H9 (cell line): ENCODE results near the gene CYBA. TPM values are rescaled to one million over a fixed set of nuclear protein-coding genes. Genes with fewer than 3 reads are reported as not detected.
A peak's percentile ranks its signal among the peaks of the same experiment; 100 is the strongest.

Experiments
- DNase-seq: peaks from one replicate; pipeline ENCODE4 v3.0.0-alpha.2; 2017
- H2AFZ ChIP-seq: one replicate; pipeline ENCODE4 v1.6.1; 2013; ENCODE audit warnings: mild to moderate bottlenecking, low read length, control low read depth, moderate library complexity
- H2AK5ac ChIP-seq: 2 replicates; pipeline ENCODE4 v1.6.1; 2013; ENCODE audit warnings: low read length, control low read depth, mixed read lengths; ENCODE audit not compliant: insufficient read length
- H2BK120ac ChIP-seq: one replicate; pipeline ENCODE4 v1.6.1; 2013; ENCODE audit warnings: low read depth, mild to moderate bottlenecking, low read length, control low read depth, inconsistent platforms; ENCODE audit not compliant: poor library complexity, severe bottlenecking
- H2BK12ac ChIP-seq: 2 replicates; pipeline ENCODE4 v1.6.1; 2013; ENCODE audit warnings: low read length, control low read depth, mixed read lengths, low read depth; ENCODE audit not compliant: insufficient read length
- H2BK15ac ChIP-seq: 2 replicates; pipeline ENCODE4 v1.6.1; 2013; ENCODE audit warnings: low read depth, low read length, control low read depth
- H2BK20ac ChIP-seq: one replicate; pipeline ENCODE4 v1.6.1; 2013; ENCODE audit warnings: low read depth, mild to moderate bottlenecking, low read length, control low read depth, inconsistent platforms; ENCODE audit not compliant: poor library complexity, severe bottlenecking
- H2BK5ac ChIP-seq: 2 replicates; pipeline ENCODE4 v1.6.1; 2013; ENCODE audit warnings: low read length, control low read depth, mixed read lengths; ENCODE audit not compliant: insufficient read length
- H3K14ac ChIP-seq: 2 replicates; pipeline ENCODE4 v1.6.1; 2013; ENCODE audit warnings: low read length, control low read depth; ENCODE audit not compliant: insufficient read depth
- H3K18ac ChIP-seq: 2 replicates; pipeline ENCODE4 v1.6.1; 2013; ENCODE audit warnings: low read depth, mild to moderate bottlenecking, mixed read lengths, low read length, control low read depth; ENCODE audit not compliant: insufficient read length
- H3K23ac ChIP-seq: 2 replicates; pipeline ENCODE4 v1.6.1; 2013; ENCODE audit warnings: low read length, control low read depth, mixed read lengths, low read depth; ENCODE audit not compliant: insufficient read length
- H3K23me2 ChIP-seq: 2 replicates; pipeline ENCODE4 v1.6.1; 2013; ENCODE audit warnings: low read depth, mild to moderate bottlenecking, mixed read lengths, low read length, control low read depth; ENCODE audit not compliant: insufficient read length, poor library complexity, severe bottlenecking
- H3K27ac ChIP-seq: 2 replicates; pipeline ENCODE4 v1.5.1; 2013; ENCODE audit warnings: low read length, control low read depth, mixed read lengths, low read depth; ENCODE audit not compliant: insufficient read length
- H3K27me3 ChIP-seq: 2 replicates; pipeline ENCODE4 v1.6.1; 2013; ENCODE audit warnings: low read length, control low read depth, inconsistent platforms; ENCODE audit not compliant: insufficient read depth
- H3K4ac ChIP-seq: 2 replicates; pipeline ENCODE4 v1.6.1; 2013; ENCODE audit warnings: low read depth, mild to moderate bottlenecking, control low read depth, inconsistent platforms, low read length, moderate library complexity
- H3K4me1 ChIP-seq: 2 replicates; pipeline ENCODE4 v1.6.1; 2013; ENCODE audit warnings: low read length, control low read depth, inconsistent platforms; ENCODE audit not compliant: insufficient read depth
- H3K4me2 ChIP-seq: 2 replicates; pipeline ENCODE4 v1.6.1; 2013; ENCODE audit warnings: low read length, control low read depth, mixed read lengths; ENCODE audit not compliant: insufficient read length, insufficient read depth
- H3K56ac ChIP-seq: 2 replicates; pipeline ENCODE4 v1.6.1; 2013; ENCODE audit warnings: low read depth, mild to moderate bottlenecking, mixed read lengths, low read length, control low read depth; ENCODE audit not compliant: insufficient read length
- H3K79me1 ChIP-seq: 2 replicates; pipeline ENCODE4 v1.6.1; 2013; ENCODE audit warnings: low read depth, mild to moderate bottlenecking, moderate library complexity, low read length, control low read depth, inconsistent platforms; ENCODE audit not compliant: insufficient read depth, poor library complexity, severe bottlenecking
- H3K79me2 ChIP-seq: 2 replicates; pipeline ENCODE4 v1.6.1; 2013; ENCODE audit warnings: low read length, control low read depth, inconsistent platforms; ENCODE audit not compliant: insufficient read depth
- H3K9ac ChIP-seq: 2 replicates; pipeline ENCODE4 v1.6.1; 2013; ENCODE audit warnings: low read length, control low read depth, mixed read lengths; ENCODE audit not compliant: insufficient read length; ENCODE audit errors: extremely low read depth
- H3K9me3 ChIP-seq: one replicate; pipeline ENCODE4 v1.6.1; 2013; ENCODE audit warnings: low read depth, low read length, inconsistent platforms; ENCODE audit not compliant: control insufficient read depth
- H3T11ph ChIP-seq: one replicate; pipeline ENCODE4 v1.6.1; 2013; ENCODE audit warnings: mild to moderate bottlenecking, low read length, control low read depth, inconsistent platforms
- H4K20me1 ChIP-seq: one replicate; pipeline ENCODE4 v1.6.1; 2013; ENCODE audit not compliant: control insufficient read depth, insufficient read length, insufficient read depth
- H4K5ac ChIP-seq: 2 replicates; pipeline ENCODE4 v1.6.1; 2013; ENCODE audit warnings: low read depth, mild to moderate bottlenecking, mixed read lengths, low read length, control low read depth; ENCODE audit not compliant: insufficient read length
- H4K8ac ChIP-seq: replicated peaks from 2 replicates; pipeline ENCODE4 v1.6.1; 2013; ENCODE audit warnings: low read length, control low read depth, mixed read lengths, low read depth; ENCODE audit not compliant: insufficient read length
- H4K91ac ChIP-seq: 2 replicates; pipeline ENCODE4 v1.6.1; 2013; ENCODE audit warnings: low read depth, mild to moderate bottlenecking, moderate library complexity, mixed read lengths, low read length, control low read depth; ENCODE audit not compliant: insufficient read length
- H3K27ac Mint-ChIP-seq, 3 experiments: 2 replicates in 2 of 3; 3 replicates in 1 of 3; pipeline ENCODE4 v1.8.0; 2020 to 2021; ENCODE audit warnings: mixed read lengths in 3 of 3, mild to moderate bottlenecking in 1 of 3, moderate library complexity in 1 of 3
- H3K27me3 Mint-ChIP-seq: 2 replicates; pipeline ENCODE4 v1.8.0; 2021; ENCODE audit warnings: low read depth, mild to moderate bottlenecking, moderate library complexity, mixed read lengths
- H3K36me3 Mint-ChIP-seq, 3 experiments: 2 replicates in 2 of 3; 3 replicates in 1 of 3; pipeline ENCODE4 v1.8.0; 2020 to 2021; ENCODE audit warnings: low read depth in 3 of 3, mixed read lengths in 3 of 3; ENCODE audit not compliant: insufficient read depth in 1 of 3
- H3K4me1 Mint-ChIP-seq, 2 experiments: 2 replicates each; pipeline ENCODE4 v1.8.0; 2020; ENCODE audit warnings: mixed read lengths in 2 of 2
- H3K4me3 Mint-ChIP-seq, 2 experiments: 2 replicates in 1 of 2; 3 replicates in 1 of 2; pipeline ENCODE4 v1.8.0; 2020 to 2021; ENCODE audit warnings: mild to moderate bottlenecking in 2 of 2, mixed read lengths in 2 of 2, moderate library complexity in 1 of 2
- H3K9me3 Mint-ChIP-seq, 2 experiments: 2 replicates in 1 of 2; 3 replicates in 1 of 2; pipeline ENCODE4 v1.8.0; 2020; ENCODE audit warnings: mild to moderate bottlenecking in 2 of 2, mixed read lengths in 2 of 2, moderate library complexity in 1 of 2
- CTCF ChIP-seq: fragments of 200-600 bp; sonication (generic); conservative IDR thresholded peaks from 3 replicates; pipeline ENCODE4 v1.8.0; 2021; ENCODE audit warnings: antibody characterized with exemption, mild to moderate bottlenecking
- WGBS: extraction: QIAGEN DNeasy Blood & Tissue Kit; methylation state at CpG from one replicate; pipeline ENCODE4 v1.1.7; 2013; ENCODE audit warnings: missing lambda C conversion rate, low lambda C conversion rate, mixed read lengths; ENCODE audit not compliant: insufficient read length; ENCODE audit errors: extremely low coverage; 5-methylcytosine and 5-hydroxymethylcytosine counted together
- total RNA-seq: library from RNA; stranded (reverse); gene quantifications from 2 replicates; pipeline ENCODE4 v1.2.1, GENCODE V29; 2021

Gene CYBA
- total RNA-seq, 1 experiment from 2014 or later: 153 TPM

GRCh38 chr16:88595921-88596320 is 54.9 kb downstream of the CYBA start:
- H3K4me3 Mint-ChIP-seq: no peak overlapping the region
- Histone ChIP-seq H3K4me2 (no peak overlapping the region), H3K79me1 (no peaks in the 10 kb centered on the region), H4K8ac (no peak overlapping the region), H3K4ac (no peak overlapping the region), H3K4me1 (no peaks in the 10 kb centered on the region), H2BK5ac (no peak overlapping the region), H2AK5ac (no peak overlapping the region), H4K5ac (no peak overlapping the region), H3K27ac (no peak overlapping the region), H3K27me3 (no peaks in the 10 kb centered on the region), H3K18ac (no peak overlapping the region), H2BK12ac (no peak overlapping the region), H3K9me3 (no peaks in the 10 kb centered on the region), H2AFZ (no peak overlapping the region), H3T11ph (no peak overlapping the region), H2BK20ac (no peak overlapping the region), H4K91ac (no peak overlapping the region), H3K79me2 (peaks cover 2% of the 10 kb centered on the region; the same call in 1 of the 2 replicates), H3K23ac (no peak overlapping the region), H2BK15ac (no peak overlapping the region), H3K23me2 (no peaks in the 10 kb centered on the region), H3K14ac (no peak overlapping the region), H4K20me1 (no peaks in the 10 kb centered on the region), H2BK120ac (no peak overlapping the region), H3K56ac (no peak overlapping the region), H3K9ac (no peak overlapping the region)
- H3K27ac Mint-ChIP-seq: 0 out of 7 replicates have a peak overlapping the region, but pooled peaks of 2 of the 3 experiments have one; percentile 24 to 48
- no peaks in the 10 kb centered on the region for H3K9me3 Mint-ChIP-seq
- H3K27me3 Mint-ChIP-seq: no peaks in the 10 kb centered on the region
- no peak for DNase-seq
- no peak for TF ChIP-seq CTCF
- peaks cover 5 to 13% of the 10 kb centered on the region in 2 experiments for H3K4me1 Mint-ChIP-seq
- peaks cover 21 to 57% (median 48%) of the 10 kb centered on the region in 3 experiments; a peak in 6 of 7 replicates for H3K36me3 Mint-ChIP-seq
- no CpG with 5 or more reads among the region's 10 CpGs for WGBS
